NCI-H2196 treated with DMSO at 0.1 percent for 48 hours (cell line): ENCODE results near the gene SPOP.

Source experiments
- DNase-seq: peaks from one replicate; lab custom pipeline; 2025; ENCODE audit not compliant: unreplicated experiment; lab: John Stamatoyannopoulos, UW

Gene SPOP

GRCh38 chr17:49618028-49618611 lies 59.8 kb downstream of the SPOP start:
- DNase-seq = no peak

DNA sequence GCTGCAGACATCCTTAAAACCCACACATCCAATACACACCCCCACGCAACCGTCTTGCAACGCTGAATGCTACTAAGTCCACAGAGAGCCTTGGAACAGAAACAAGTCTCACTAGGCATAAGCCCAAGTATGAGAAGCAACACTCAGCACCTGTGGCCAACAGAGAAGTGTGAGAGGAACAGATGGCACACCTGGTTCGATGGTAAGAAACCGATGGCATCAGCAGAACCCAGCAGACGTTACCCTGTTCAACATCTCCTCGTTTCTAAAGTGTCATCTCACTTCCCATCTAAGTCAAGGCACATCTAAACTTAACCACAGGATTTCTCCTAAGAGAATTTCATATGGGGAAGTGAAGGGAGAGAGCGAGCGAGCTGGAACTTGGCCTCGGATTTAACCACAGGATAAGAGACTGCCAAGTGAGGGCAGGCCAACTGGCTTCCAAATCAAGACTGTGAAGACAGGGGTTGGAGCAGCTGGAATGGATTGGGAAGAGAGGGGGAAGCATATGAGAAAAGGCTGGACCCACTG lies 61.2 kb downstream of the SPOP start:
- DNase-seq = no peak

- DNase-seq = no peak
Measured at GRCh38 chr17:49616086-49616485, 61.8 kb downstream of the SPOP start.

DNA sequence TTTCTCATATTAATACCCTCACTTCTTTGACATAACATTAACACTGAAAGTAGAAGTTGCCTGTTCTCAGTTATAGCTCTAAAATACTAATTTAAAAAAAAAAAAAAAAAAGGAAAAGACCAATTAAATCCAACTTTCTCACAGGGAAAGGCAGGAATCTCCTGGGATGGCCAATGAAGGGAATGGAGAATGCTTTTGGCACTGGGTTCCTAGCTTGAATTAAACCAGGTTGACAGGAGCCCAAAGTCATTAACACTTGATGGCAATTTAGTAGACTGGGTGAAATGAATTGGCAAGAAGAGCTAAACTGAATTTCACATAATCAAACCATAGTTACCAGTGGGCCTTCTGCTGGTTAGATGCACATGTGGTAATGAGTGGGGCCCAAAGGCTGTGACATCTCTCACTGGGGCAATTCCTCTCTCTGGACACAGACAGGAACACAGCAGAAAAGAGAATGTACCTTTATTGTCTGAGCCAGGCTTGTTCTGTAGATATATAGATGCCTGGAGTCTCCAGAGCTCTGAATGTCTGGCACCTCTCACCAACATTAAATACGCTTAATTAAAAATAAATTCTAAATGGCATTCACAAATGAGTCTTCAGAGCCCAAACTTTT lies 64.6 kb downstream of the SPOP start:
- no peak for DNase-seq

DNA sequence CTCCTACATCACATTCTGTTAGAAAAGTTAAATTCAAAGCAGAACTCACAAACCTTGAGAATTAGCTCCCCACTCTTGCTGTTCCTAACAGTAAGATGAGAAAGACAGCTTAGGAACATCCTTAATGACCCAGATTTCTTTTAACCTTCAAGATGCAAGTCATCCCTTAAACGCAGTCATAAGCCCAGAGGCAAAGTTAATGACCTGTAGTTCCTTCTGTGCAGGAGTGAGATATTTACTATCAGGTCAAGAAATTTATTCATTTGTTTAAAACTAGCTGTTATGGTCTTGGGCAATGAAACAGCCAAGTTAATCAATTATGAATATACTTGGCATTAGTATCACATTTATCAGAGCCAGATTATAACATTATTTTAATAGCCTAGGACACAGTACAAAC lies 65.2 kb downstream of the SPOP start:
- no peak for DNase-seq

GRCh38 chr17:49610883-49611584 lies 66.9 kb downstream of the SPOP start:
- DNase-seq = no peak

GRCh38 chr17:49604314-49604869 lies 73.5 kb downstream of the SPOP start:
- no peak for DNase-seq

- no peak for DNase-seq
Measured at GRCh38 chr17:49603720-49604119, 74.2 kb downstream of the SPOP start.

DNA sequence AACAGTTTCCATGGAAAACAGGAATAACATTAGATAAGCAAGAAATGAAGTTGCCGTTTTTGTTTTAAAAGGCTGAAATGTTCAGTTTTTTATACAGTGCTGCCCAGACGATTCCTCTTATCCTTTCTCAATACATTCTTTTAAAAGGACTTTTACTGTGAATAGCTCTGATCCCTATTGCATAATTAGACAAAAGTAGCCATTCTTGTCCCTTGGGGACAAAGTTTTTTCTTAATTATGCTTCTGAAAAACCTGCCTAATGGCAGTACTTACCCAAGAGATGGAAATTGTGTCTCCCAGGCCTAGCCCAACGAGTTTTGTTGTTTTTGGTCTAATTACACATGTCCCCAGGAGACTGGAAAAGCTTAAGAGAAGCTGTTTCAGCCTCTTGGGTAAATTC lies 74.7 kb downstream of the SPOP start:
- no peak for DNase-seq

DNA sequence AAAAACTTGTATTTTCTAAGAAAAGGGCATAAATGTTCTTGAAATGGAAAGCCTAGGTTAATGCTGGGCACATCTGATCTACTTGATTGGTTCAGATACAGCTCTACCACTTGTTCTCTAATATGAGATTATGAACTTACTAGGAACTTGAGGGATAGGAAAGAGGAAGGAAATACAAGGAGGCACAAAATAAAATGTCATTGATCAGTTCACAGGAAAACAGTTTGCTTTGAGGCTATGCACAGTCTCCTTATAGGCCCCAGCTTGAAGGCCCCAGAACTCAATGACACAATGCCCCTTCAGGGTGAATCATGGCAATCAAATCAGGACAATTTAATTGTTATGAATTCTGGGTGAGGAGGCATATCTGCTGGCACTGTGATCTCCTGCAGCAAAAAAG lies 75.1 kb downstream of the SPOP start:
- no peak for DNase-seq

DNA sequence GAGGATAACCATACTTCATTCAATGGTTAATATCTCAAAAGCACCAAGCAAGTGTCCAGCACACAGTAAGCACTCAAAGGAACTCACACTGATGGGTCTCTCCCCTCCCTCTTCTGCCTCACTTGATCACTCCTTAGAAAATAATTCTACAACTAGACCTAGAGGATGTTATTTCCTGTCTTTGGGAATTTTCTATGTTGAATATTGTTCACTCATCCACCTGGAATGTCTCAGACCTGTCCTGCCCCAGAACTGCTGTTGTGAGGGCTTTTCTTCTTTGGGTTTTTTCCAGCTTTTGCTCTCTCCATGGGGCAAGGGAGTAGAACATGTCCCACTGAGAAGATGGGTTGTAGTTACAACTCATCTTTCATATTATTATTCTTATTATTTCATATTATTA lies 76.9 kb downstream of the SPOP start:
- DNase-seq = no peak

- no peak for DNase-seq
Measured at GRCh38 chr17:49598918-49599317, 79.0 kb downstream of the SPOP start.

- no peak for DNase-seq
Measured at GRCh38 chr17:49597928-49598655, 79.8 kb downstream of the SPOP start.

DNA sequence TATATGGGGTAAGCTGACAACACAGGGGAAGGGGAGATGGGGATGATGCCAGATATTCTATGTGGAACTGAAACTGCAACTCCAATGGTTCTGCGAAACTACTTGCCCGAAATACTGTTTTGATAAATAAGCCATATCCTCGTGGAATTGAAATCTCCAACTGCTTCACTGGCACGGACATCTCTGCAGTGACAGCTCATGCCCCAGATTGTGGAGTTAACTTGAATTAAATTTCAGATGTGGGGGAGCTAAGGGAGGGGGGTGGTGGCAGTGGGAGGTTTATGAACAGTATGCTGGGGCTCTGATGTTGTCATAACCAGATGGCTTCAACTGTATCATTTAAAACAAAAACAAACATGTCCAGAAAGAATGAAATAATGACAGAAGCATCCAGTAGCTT lies 80.5 kb downstream of the SPOP start:
- DNase-seq = no peak

DNA sequence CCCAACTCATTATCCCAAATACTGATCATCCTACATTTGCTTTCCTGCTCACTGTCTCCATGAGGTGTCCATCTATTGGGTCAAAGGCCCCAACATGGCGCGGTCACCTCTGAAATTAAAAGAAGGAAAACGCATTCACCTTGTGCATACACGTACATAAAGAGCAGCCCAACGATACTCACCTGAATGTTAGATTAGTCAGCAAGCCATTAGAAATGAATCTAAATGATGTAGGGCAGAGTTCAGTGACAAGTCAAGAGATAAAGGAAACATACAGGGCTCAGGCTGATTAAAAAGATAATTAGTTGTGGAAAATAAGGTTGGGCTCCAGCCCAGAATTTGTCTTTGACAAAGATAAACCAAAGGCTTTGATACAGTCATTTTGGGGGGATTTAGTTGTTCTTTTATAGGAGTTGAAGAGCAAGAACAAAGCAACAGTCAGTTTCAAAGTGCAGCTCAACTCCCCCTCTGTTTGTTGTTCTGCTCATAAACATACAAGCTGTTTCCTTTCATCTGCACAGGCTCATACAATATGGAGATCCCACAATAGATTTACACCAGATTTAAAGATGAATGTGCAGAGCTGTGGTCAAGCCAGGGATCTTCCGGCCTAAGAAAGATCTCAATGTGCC lies 81.2 kb downstream of the SPOP start:
- no peak for DNase-seq

DNA sequence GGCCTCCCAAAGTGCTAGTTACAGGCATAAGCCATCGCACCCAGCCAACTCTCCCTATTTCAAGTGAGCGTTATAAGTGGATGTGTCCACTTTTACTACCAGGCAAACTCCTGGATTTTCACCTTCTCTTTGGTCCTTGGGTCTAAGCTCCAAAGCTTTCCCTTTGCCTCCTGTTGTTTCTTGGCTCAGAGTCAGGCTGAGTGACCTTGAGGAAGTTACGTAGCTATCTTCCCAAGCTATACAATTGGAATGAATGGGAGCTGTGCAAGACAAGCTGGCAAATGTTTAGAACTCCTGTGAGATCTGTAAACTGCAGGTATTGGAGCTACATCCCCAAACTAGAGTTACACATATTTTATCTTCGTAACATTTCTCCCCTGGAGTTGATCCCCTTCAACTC lies 81.9 kb downstream of the SPOP start:
- no peak for DNase-seq

GRCh38 chr17:49595328-49595727 lies 82.6 kb downstream of the SPOP start:
- no peak for DNase-seq

GRCh38 chr17:49592263-49592662 lies 85.6 kb downstream of the SPOP start:
- no peak for DNase-seq

DNA sequence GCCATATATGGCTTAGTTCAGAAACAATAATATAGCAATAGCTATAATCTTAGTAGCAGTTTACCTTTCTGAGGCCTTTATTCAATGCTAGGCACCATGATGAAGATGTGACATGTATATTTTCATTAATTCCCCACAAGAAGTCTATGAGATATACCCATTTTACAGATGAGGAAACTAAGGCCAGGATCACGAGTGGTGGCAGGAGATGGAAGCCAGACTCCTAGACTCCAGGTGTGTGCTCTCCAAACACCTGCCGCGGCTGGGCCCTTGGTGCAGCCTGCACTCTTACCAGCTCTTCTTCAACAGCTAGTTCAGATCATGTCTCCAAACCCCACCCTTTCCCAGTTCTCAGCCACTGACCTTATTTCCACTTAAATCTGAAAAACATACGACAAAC lies 87.0 kb downstream of the SPOP start:
- no peak for DNase-seq

DNA sequence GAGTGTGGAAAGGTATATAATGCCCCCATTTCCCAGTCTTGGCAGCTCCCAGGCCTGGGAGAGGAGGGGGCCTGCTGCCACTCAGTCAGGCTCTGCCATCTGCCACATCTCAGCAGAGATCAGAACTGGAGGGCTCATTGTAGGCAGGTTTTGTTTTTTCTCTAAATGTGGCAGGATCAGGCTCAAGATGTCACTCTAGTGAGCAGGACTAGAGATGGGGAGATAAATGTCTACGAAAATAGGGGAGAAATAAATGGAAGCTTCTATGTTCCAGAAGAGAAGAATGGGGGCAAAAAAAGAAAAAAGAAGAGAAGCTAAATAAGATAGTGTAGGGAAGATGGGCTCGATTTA lies 88.3 kb downstream of the SPOP start:
- DNase-seq = no peak
